ENCODE results near the gene HLA-DMA.

Gene HLA-DMA

DNA sequence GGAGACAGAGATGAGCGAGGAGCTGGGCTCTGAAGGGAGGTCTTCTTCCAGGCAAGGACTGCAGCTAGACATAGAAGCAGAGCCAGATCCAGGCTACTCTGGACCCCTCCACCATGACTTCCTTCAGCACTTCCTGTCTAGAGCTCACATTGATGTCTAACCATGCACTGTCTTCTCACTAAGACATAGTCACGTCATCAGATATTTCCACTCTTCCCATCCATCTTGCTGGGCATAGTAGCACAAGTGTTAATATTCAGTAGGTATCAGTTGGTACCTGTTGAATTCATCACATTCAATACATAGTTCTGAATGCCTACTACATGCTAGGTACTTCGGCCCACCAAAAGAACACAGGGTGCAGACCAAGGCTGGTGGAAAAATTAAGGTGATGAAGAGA lies 2.9 kb downstream of the HLA-DMA start:
- TF ChIP-seq CTCF (IDR thresholded peaks at IDR 0.05; ENCODE audit: extremely low read depth, missing control alignments): no peak
- DNase-seq (ENCODE audit: low spot score): no peak

- TF ChIP-seq CTCF (IDR thresholded peaks at IDR 0.05; ENCODE audit: extremely low read depth, missing control alignments): no peak
- no peak for DNase-seq (ENCODE audit: low spot score)
Measured at GRCh38 chr6:32949113-32949512, 3.8 kb downstream of the HLA-DMA start.

- peak; percentile 37 for TF ChIP-seq CTCF (IDR thresholded peaks at IDR 0.05; ENCODE audit: extremely low read depth, missing control alignments)
- no peak for DNase-seq (ENCODE audit: low spot score)
Measured at GRCh38 chr6:32947552-32948465, 5.1 kb downstream of the HLA-DMA start.

DNA sequence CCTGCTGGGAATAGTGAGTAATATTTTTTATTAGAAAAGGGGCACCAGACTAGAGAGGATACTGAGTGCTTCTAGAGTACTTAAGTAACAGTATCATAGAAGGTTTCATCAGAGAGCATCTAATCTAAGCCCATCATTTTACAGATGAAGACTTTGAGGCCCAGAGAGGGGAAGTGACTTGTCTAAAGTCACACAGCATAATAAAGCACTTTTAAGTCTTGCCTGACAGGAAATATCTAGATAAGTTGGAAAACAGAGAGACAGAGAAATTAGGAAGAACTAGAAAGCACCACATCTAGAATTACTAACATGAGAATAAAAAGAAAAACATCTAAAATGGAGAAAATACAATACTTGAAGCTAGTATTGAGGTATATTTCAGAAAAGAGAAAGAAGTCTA lies 6.0 kb downstream of the HLA-DMA start:
- TF ChIP-seq CTCF (IDR thresholded peaks at IDR 0.05; ENCODE audit: extremely low read depth, missing control alignments): no peak
- DNase-seq (ENCODE audit: low spot score): no peak

DNA sequence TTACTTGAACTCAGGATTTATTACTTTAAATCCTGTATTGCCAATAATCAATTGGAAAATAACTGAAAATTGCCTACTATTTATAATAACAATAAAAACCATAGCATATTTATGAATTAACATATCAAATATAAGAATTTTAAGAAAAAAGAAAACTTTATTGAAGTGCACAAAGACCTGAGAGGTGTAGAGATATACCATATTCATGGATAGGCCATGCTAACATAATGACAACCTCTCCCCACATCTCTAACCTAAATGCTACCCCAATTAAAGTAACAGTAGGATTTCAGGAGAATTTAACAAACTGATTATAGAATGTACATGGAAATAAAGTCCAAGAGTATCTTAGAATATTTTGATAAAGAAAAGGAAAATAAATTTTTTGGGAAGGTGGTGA lies 6.9 kb downstream of the HLA-DMA start:
- no peak for TF ChIP-seq CTCF (IDR thresholded peaks at IDR 0.05; ENCODE audit: extremely low read depth, missing control alignments)
- no peak for DNase-seq (ENCODE audit: low spot score)

GRCh38 chr6:32945108-32945760 lies 7.7 kb downstream of the HLA-DMA start:
- no peak for TF ChIP-seq CTCF (IDR thresholded peaks at IDR 0.05; ENCODE audit: extremely low read depth, missing control alignments)
- DNase-seq (ENCODE audit: low spot score): no peak
